Measurements from ENCODE around the gene LRRC8B.
A peak's percentile ranks its signal among the peaks of the same experiment; 100 is the strongest.
"Not testable (repeated sequence)": the region's sequence is repeated elsewhere in the genome, so short reads cannot be mapped to it uniquely, and the experiment has no call there.

LRRC8B gene

GRCh38 chr1:89524369-89525168 lies at the start of gene LRRC8B:
Gene LRRC8B, plus strand, starts transcription at chr1:89524829. Its CDS starts 57,822 bp downstream, at chr1:89582651.
- DNase-seq (ENCODE audit: low read depth in 2 of 2, low spot score in 1 of 2) = peak; percentile 84 to 89

- DNase-seq (ENCODE audit: low read depth in 2 of 2, low spot score in 1 of 2) = no peak
These were observed 49.4 kb upstream of the LRRC8B start for GRCh38 chr1:89475269-89475668.

DNA sequence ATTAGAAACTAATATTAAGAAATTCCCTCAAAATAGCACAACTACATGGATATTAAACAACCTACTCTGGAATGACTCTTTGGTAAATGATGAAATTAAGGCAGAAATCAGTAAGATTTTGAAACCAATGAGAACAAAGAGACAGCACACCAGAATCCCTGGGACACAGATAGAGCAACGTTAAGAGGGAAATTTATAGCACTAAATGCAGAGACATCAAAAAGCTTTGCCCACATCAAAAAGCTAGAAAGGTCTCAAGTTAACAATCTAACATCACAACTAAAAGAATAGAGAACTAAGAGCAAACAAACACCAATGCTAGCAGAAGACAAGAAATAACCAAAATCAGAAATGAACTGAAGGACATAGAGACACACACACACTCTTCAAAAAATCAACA lies 48.6 kb upstream of the LRRC8B start:
- DNase-seq (ENCODE audit: low read depth in 2 of 2, low spot score in 1 of 2) = no peak

DNA sequence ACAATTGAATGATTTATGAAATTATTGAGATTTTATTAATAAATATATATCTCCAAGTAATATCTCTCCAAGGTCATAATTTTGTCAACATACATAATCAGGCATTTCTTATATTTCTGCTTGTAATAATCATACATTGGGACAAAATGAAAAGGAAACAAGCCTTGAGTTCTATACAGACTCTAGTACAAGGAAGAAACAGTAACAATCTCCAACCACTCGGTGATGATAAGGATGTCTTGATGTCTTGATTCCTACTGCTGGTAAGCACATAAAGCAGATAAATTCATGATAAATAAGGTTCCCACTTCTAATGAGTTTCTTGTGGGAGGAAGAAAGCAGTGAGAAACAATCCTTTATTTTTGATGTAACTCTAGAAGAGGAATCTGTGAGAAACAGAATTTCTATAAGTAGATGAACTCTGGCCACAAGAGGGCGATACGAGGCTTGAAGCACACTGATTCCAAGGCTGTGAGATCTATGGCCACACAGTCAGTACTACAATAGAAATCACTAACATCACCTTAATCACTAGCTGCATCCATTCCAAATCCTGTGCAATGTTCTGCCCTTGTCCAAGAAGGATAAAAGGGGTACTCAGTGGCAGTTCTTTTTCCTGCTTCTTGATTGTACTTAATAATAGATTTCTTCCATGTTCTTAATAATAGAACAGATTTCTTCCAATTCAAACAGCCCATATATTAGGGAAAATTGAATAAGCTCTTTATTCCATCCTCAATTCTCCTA lies 41.4 kb upstream of the LRRC8B start:
- DNase-seq (ENCODE audit: low read depth in 2 of 2, low spot score in 1 of 2) = peak; percentile 48 to 77

DNA sequence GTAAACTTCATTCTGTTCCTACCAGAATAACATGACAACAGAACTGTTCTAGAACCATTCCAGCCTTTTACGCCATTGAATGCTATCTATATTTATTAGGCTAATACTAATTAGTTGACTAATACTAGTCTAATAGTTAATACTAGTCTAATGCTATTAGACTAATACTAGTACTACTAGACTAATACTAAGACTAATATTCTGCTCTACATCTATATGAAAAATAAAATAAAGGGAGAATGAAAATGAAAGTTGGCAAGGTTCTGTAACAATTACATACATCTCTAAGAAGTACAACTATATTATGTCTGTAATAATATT lies 40.9 kb upstream of the LRRC8B start:
- DNase-seq (ENCODE audit: low read depth in 2 of 2, low spot score in 1 of 2) = no peak

- no peak for DNase-seq (ENCODE audit: low read depth in 2 of 2, low spot score in 1 of 2)
These were observed 40.3 kb upstream of the LRRC8B start for GRCh38 chr1:89484092-89485038.

DNA sequence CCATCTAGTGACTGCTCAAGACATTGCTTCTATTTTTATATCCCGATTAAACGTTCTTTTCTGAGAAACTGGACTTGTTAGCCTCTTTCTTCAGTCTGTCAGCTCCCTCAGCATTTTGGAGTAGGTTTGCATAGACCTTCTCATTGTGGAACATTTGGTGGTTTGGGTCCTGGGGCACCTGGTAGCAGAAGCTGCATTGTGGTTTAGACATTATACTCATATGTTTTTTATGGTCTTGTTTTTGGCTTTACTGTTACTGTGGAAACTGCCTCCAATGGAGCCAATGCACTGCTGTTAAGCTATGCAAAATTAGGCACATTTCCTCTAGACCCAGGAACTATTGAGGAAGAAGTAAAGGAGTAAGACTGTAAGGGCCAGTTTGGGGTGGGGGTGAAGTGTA lies 36.7 kb upstream of the LRRC8B start:
- DNase-seq (ENCODE audit: low read depth in 2 of 2, low spot score in 1 of 2) = no peak

- DNase-seq (ENCODE audit: low read depth in 2 of 2, low spot score in 1 of 2) = no peak
These were observed 35.4 kb upstream of the LRRC8B start for GRCh38 chr1:89489047-89489729.

DNA sequence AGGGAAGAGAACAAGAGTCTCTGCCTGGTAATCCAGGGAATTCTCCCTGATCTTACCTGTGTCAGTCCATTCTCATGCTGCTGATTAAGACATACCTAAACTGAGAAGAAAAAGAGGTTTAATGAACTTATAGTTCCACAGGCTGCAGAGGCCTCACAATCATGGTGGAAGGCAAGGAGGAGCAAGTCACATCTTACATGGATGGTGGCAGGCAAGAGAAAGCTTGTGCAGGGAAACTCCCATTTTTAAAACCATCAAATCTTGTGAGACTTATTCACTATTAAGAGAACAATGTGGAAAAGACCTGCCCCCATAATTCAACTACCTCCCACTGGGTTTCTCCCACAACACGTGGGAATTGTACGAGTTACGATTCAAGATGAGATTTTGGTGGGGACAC lies 34.2 kb upstream of the LRRC8B start:
- DNase-seq (ENCODE audit: low read depth in 2 of 2, low spot score in 1 of 2) = no peak

- no peak for DNase-seq (ENCODE audit: low read depth in 2 of 2, low spot score in 1 of 2)
These were observed 25.3 kb upstream of the LRRC8B start for GRCh38 chr1:89499320-89499719.

GRCh38 chr1:89502042-89502441 lies 22.6 kb upstream of the LRRC8B start:
- no peak for DNase-seq (ENCODE audit: low read depth in 2 of 2, low spot score in 1 of 2)

- no peak for DNase-seq (ENCODE audit: low read depth in 2 of 2, low spot score in 1 of 2)
These were observed 21.7 kb upstream of the LRRC8B start for GRCh38 chr1:89502895-89503294.

GRCh38 chr1:89503690-89504089 lies 20.9 kb upstream of the LRRC8B start:
- DNase-seq (ENCODE audit: low read depth in 2 of 2, low spot score in 1 of 2) = no peak

DNA sequence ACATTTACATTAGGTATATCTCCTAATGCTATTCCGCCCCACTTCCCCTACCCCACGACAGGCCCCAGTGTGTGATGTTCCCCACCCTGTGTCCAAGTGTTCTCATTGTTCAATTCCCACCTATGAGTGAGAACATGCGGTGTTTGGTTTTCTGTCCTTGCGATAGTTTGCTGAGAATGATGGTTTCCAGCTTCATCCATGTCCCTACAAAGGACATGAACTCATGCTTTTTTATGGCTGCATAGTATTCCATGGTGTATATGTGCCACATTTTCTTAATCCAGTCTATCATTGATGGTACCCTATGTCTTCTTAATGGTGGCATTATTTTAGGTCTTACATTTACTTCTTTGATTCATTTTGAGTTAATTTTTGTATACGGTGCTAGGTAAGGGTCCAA lies 14.6 kb upstream of the LRRC8B start:
- not testable (repeated sequence) for DNase-seq (ENCODE audit: low read depth in 2 of 2, low spot score in 1 of 2)

GRCh38 chr1:89512996-89513720 lies 11.5 kb upstream of the LRRC8B start:
- DNase-seq (ENCODE audit: low read depth in 2 of 2, low spot score in 1 of 2) = no peak

- no peak for DNase-seq (ENCODE audit: low read depth in 2 of 2, low spot score in 1 of 2)
These were observed 8.6 kb upstream of the LRRC8B start for GRCh38 chr1:89516055-89516454.

- DNase-seq (ENCODE audit: low read depth in 2 of 2, low spot score in 1 of 2) = no peak
These were observed 6.4 kb upstream of the LRRC8B start for GRCh38 chr1:89518221-89518631.

DNA sequence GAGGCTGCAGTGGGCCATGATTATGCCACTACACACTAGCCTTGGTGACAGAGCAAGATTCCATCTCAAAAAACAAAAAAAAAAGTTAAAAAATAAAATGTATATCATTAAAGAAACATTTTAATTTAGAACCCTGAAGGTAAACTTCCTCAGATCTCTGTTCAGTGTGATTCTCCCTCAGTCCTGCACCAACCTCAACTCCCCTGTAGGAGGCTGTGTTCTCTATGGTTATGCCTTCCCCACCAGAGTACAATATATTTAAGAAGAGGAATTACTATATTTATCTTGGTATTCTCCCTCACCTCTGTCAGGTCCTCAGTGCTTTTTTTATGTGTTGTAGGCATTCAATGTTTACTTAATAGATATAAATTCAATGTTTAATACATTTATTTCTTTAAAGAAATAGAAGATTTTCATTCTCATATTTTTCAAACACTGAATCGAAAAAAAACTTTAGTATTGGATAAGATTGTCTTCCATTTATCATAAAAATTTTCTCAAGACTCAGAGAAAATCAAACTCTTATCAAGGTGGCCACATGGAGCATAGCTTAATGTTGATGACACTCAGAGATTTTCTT lies 4.8 kb upstream of the LRRC8B start:
- no peak for DNase-seq (ENCODE audit: low read depth in 2 of 2, low spot score in 1 of 2)

GRCh38 chr1:89521977-89522376 lies 2.7 kb upstream of the LRRC8B start:
- not testable (repeated sequence) for DNase-seq (ENCODE audit: low read depth in 2 of 2, low spot score in 1 of 2)

Data from stimulated activated CD8-positive, alpha-beta memory T cell treated with anti-CD3 and anti-CD28 coated beads, Interleukin-4, amount 100 ng/mL, for 4 hours (primary cell).